ENCODE results near the gene AFF1. TPM values are rescaled to one million over a fixed set of nuclear protein-coding genes. Genes with fewer than 3 reads are reported as not detected.
A peak's percentile ranks its signal among the peaks of the same experiment; 100 is the strongest.

The AFF1 gene
- total RNA-seq, 1 donor from 2014 or later = 58.2 TPM

DNA sequence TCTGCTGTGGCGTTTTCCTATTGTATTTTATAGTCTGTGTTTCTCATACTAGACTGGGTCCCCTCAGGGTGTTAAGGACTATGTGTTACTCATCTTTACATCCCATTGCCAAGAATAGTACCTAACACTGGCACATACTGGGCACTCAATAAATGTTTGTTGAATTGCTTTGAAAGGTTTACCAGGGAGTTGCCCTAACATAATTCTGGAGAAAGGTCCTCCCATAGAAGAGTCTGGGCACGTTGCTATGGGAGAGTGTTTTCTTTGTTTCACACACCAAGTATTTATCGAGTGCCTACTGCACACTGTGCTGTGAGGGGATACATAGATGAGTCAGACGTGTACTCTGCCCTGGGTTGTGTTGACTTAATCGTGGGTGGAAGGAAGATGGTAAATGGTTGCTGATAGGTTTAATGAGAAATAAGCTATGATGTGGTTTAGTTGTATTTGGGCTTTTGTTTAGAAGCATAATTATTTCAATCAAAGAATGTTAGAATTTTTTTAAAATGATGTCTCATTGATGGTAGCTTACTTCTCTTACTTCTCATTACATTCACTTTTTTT, 42.9 kb downstream of the AFF1 start:
- peak; percentile 59 for FAIRE-seq
- peaks cover 22% of the 10 kb centered on the region for H3K4me1 Mint-ChIP-seq (ENCODE audit: low read depth, unreplicated experiment)

GRCh38 chr4:86978709-86979108, 43.9 kb downstream of the AFF1 start:
- TF ChIP-seq, protein P1, sequence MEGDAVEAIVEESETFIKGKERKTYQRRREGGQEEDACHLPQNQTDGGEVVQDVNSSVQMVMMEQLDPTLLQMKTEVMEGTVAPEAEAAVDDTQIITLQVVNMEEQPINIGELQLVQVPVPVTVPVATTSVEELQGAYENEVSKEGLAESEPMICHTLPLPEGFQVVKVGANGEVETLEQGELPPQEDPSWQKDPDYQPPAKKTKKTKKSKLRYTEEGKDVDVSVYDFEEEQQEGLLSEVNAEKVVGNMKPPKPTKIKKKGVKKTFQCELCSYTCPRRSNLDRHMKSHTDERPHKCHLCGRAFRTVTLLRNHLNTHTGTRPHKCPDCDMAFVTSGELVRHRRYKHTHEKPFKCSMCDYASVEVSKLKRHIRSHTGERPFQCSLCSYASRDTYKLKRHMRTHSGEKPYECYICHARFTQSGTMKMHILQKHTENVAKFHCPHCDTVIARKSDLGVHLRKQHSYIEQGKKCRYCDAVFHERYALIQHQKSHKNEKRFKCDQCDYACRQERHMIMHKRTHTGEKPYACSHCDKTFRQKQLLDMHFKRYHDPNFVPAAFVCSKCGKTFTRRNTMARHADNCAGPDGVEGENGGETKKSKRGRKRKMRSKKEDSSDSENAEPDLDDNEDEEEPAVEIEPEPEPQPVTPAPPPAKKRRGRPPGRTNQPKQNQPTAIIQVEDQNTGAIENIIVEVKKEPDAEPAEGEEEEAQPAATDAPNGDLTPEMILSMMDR (IDR thresholded peaks at IDR 0.05; ENCODE audit: insufficient read depth, low read depth, low read length) = no peak
- TF ChIP-seq EZH2 (IDR thresholded peaks at IDR 0.05; ENCODE audit: insufficient read depth, low read length) = no peak
- Histone ChIP-seq H3K27ac (ENCODE audit: low read depth, low read length) (no peak overlapping the region), H3K4me1 (ENCODE audit: insufficient read depth, low read length) (peaks cover 6% of the 10 kb centered on the region), H3K4me2 (ENCODE audit: low read length) (no peak overlapping the region), H3K27me3 (ENCODE audit: insufficient read depth, low read length) (no peaks in the 10 kb centered on the region), H3K9me3 (ENCODE audit: insufficient read depth, low read depth, low read length) (no peaks in the 10 kb centered on the region), H2AFZ (ENCODE audit: low read depth, low read length) (no peak overlapping the region), H3K4me3 (ENCODE audit: insufficient read depth, low read depth, low read length) (no peak overlapping the region), H3K79me2 (ENCODE audit: insufficient read depth, low read length) (no peaks in the 10 kb centered on the region), H4K20me1 (ENCODE audit: insufficient read depth, low read length) (no peaks in the 10 kb centered on the region), H3K9ac (ENCODE audit: low read length) (no peak overlapping the region), H3K36me3 (ENCODE audit: insufficient read depth, low read length) (no peaks in the 10 kb centered on the region)
- no peaks in the 10 kb centered on the region for H3K27me3 Mint-ChIP-seq (ENCODE audit: low read depth, unreplicated experiment)
- no peak for FAIRE-seq
- H3K27ac Mint-ChIP-seq (ENCODE audit: unreplicated experiment) = no peak overlapping the region
- no peak for DNase-seq (ENCODE audit: low read depth)
- no peaks in the 10 kb centered on the region for H3K36me3 Mint-ChIP-seq (ENCODE audit: low read depth, unreplicated experiment)
- H3K4me3 Mint-ChIP-seq (ENCODE audit: unreplicated experiment) = no peak overlapping the region
- no peaks in the 10 kb centered on the region for H3K9me3 Mint-ChIP-seq (ENCODE audit: unreplicated experiment)
- peaks cover 13% of the 10 kb centered on the region for H3K4me1 Mint-ChIP-seq (ENCODE audit: low read depth, unreplicated experiment)

More for the DNA sequence above, 42.9 kb downstream of the AFF1 start:
- H3K27ac Mint-ChIP-seq (ENCODE audit: unreplicated experiment) = peak overlapping the region; percentile 76
- no peak for TF ChIP-seq EZH2 (IDR thresholded peaks at IDR 0.05; ENCODE audit: insufficient read depth, low read length)
- TF ChIP-seq, protein P1 (IDR thresholded peaks at IDR 0.05; ENCODE audit: insufficient read depth, low read depth, low read length) = no peak
- H3K9me3 ChIP-seq (ENCODE audit: insufficient read depth, low read depth, low read length) = no peaks in the 10 kb centered on the region
- H3K9ac ChIP-seq (ENCODE audit: low read length) = no peak overlapping the region
- no peaks in the 10 kb centered on the region for H4K20me1 ChIP-seq (ENCODE audit: insufficient read depth, low read length)
- no peaks in the 10 kb centered on the region for H3K9me3 Mint-ChIP-seq (ENCODE audit: unreplicated experiment)
- peak; percentile 78 for DNase-seq (ENCODE audit: low read depth)
- no peak overlapping the region for H2AFZ ChIP-seq (ENCODE audit: low read depth, low read length)
- H3K27me3 Mint-ChIP-seq (ENCODE audit: low read depth, unreplicated experiment) = no peaks in the 10 kb centered on the region
- no peak overlapping the region for H3K4me3 ChIP-seq (ENCODE audit: insufficient read depth, low read depth, low read length)
- H3K79me2 ChIP-seq (ENCODE audit: insufficient read depth, low read length) = no peaks in the 10 kb centered on the region
- H3K4me2 ChIP-seq (ENCODE audit: low read length) = peak overlapping the region; percentile 9
- H3K4me1 ChIP-seq (ENCODE audit: insufficient read depth, low read length) = peaks cover 6% of the 10 kb centered on the region
- H3K27me3 ChIP-seq (ENCODE audit: insufficient read depth, low read length) = no peaks in the 10 kb centered on the region
- H3K36me3 ChIP-seq (ENCODE audit: insufficient read depth, low read length) = no peaks in the 10 kb centered on the region
- H3K27ac ChIP-seq (ENCODE audit: low read depth, low read length) = no peak overlapping the region
- H3K36me3 Mint-ChIP-seq (ENCODE audit: low read depth, unreplicated experiment) = no peaks in the 10 kb centered on the region
- H3K4me3 Mint-ChIP-seq (ENCODE audit: unreplicated experiment) = no peak overlapping the region

- DNase-seq (ENCODE audit: low read depth) (no peak), FAIRE-seq (no peak)
- TF ChIP-seq, protein P1 (IDR thresholded peaks at IDR 0.05; ENCODE audit: insufficient read depth, low read depth, low read length) = no peak
- no peak for TF ChIP-seq EZH2 (IDR thresholded peaks at IDR 0.05; ENCODE audit: insufficient read depth, low read length)
These were observed 45.4 kb downstream of the AFF1 start for GRCh38 chr4:86980230-86980629.

More at GRCh38 chr4:86980230-86980629, 45.4 kb downstream of the AFF1 start:
- no peak overlapping the region for H3K4me3 ChIP-seq (ENCODE audit: insufficient read depth, low read depth, low read length)
- Mint-ChIP-seq H3K9me3 (ENCODE audit: unreplicated experiment) (no peaks in the 10 kb centered on the region), H3K27me3 (ENCODE audit: low read depth, unreplicated experiment) (no peaks in the 10 kb centered on the region), H3K4me1 (ENCODE audit: low read depth, unreplicated experiment) (peaks cover 7% of the 10 kb centered on the region), H3K4me3 (ENCODE audit: unreplicated experiment) (no peak overlapping the region), H3K27ac (ENCODE audit: unreplicated experiment) (no peak overlapping the region), H3K36me3 (ENCODE audit: low read depth, unreplicated experiment) (no peaks in the 10 kb centered on the region)
- no peak overlapping the region for H2AFZ ChIP-seq (ENCODE audit: low read depth, low read length)
- H3K27me3 ChIP-seq (ENCODE audit: insufficient read depth, low read length) = no peaks in the 10 kb centered on the region
- no peaks in the 10 kb centered on the region for H3K79me2 ChIP-seq (ENCODE audit: insufficient read depth, low read length)
- no peak overlapping the region for H3K9ac ChIP-seq (ENCODE audit: low read length)
- no peaks in the 10 kb centered on the region for H3K36me3 ChIP-seq (ENCODE audit: insufficient read depth, low read length)
- no peak overlapping the region for H3K4me2 ChIP-seq (ENCODE audit: low read length)
- H3K27ac ChIP-seq (ENCODE audit: low read depth, low read length) = no peak overlapping the region
- H3K4me1 ChIP-seq (ENCODE audit: insufficient read depth, low read length) = peaks cover 6% of the 10 kb centered on the region
- H3K9me3 ChIP-seq (ENCODE audit: insufficient read depth, low read depth, low read length) = no peaks in the 10 kb centered on the region
- no peaks in the 10 kb centered on the region for H4K20me1 ChIP-seq (ENCODE audit: insufficient read depth, low read length)
